H1 (cell line): ENCODE data around the gene ASH1L. TPM values are rescaled to one million over a fixed set of nuclear protein-coding genes. Genes with fewer than 3 reads are reported as not detected.

Experiments used
- CTCF ChIA-PET: fragments of 300-600 bp; sonication (Branson Sonifier 250); formaldehyde crosslinking; loops from one replicate; lab custom pipeline; 2021; ENCODE audit not compliant: partially characterized antibody; lab: Charles Lee
- POLR2A ChIA-PET: fragments of 300-600 bp; sonication (Branson Sonifier 250); formaldehyde crosslinking; loops from one replicate; lab custom pipeline; 2021; ENCODE audit warnings: inconsistent platforms; ENCODE audit not compliant: partially characterized antibody; lab: Charles Lee
- DNase-seq, 2 experiments: peaks; one replicate each; pipeline versions ENCODE4 v3.0.0 to v3.0.0-alpha.2; 2010 to 2022; ENCODE audit warnings: low spot score in 2 of 2, low read depth in 1 of 2, mixed read lengths in 1 of 2
- FAIRE-seq: peaks from 2 replicates; lab custom pipeline; 2011; peaks lifted over from hg19 to GRCh38; lab: Jason Lieb, UNC
- H2AFZ ChIP-seq: 2 replicates; pipeline ENCODE4 v1.8.1; 2012; ENCODE audit warnings: low read length, inconsistent platforms
- H2AK5ac ChIP-seq: 2 replicates; pipeline ENCODE4 v1.6.1; 2013; ENCODE audit warnings: low read depth, low read length
- H2BK120ac ChIP-seq: replicated peaks from 2 replicates; pipeline ENCODE3; 2013; ENCODE audit warnings: low read depth, low read length, inconsistent platforms
- H2BK12ac ChIP-seq: 2 replicates; pipeline ENCODE4 v1.6.1; 2013; ENCODE audit warnings: low read depth, low read length
- H2BK15ac ChIP-seq: 2 replicates; pipeline ENCODE4 v1.6.1; 2013; ENCODE audit warnings: low read length
- H2BK20ac ChIP-seq: 2 replicates; pipeline ENCODE4 v1.6.1; 2013; ENCODE audit warnings: low read length
- H2BK5ac ChIP-seq: 2 replicates; pipeline ENCODE4 v1.6.1; 2013; ENCODE audit warnings: low read depth, low read length
- H3K14ac ChIP-seq: 2 replicates; pipeline ENCODE4 v1.6.1; 2013; ENCODE audit warnings: inconsistent platforms; ENCODE audit not compliant: insufficient read length
- H3K18ac ChIP-seq: 2 replicates; pipeline ENCODE4 v1.6.1; 2013; ENCODE audit warnings: low read length; ENCODE audit errors: extremely low read depth
- H3K23ac ChIP-seq: 2 replicates; pipeline ENCODE4 v1.6.1; 2013; ENCODE audit warnings: inconsistent platforms; ENCODE audit not compliant: insufficient read length
- H3K23me2 ChIP-seq: 2 replicates; pipeline ENCODE4 v1.6.1; 2013; ENCODE audit warnings: low read depth, low read length
- H3K27ac ChIP-seq: 2 replicates; pipeline ENCODE4 v1.6.1; 2011; ENCODE audit warnings: low read depth, low read length, inconsistent platforms
- H3K27me3 ChIP-seq, 4 experiments: replicated peaks in 1 of 4; 1 replicate in 1 of 4; 2 replicates in 3 of 4; pipeline versions ENCODE4 v1.6.1 to v1.8.1; 2011 to 2013; ENCODE audit warnings: low read length in 3 of 4, mild to moderate bottlenecking in 3 of 4, inconsistent platforms in 2 of 4, mixed read lengths in 2 of 4, moderate library complexity in 1 of 4; ENCODE audit not compliant: control insufficient read depth in 3 of 4, insufficient read depth in 3 of 4; ENCODE audit errors: extremely low read depth in 1 of 4
- H3K36me3 ChIP-seq, 4 experiments: 2 replicates each; pipeline versions ENCODE4 v1.6.1 to v1.8.1; 2011 to 2013; ENCODE audit warnings: mild to moderate bottlenecking in 4 of 4, low read length in 3 of 4, moderate library complexity in 2 of 4, control low read depth in 1 of 4, inconsistent platforms in 1 of 4; ENCODE audit not compliant: insufficient read depth in 4 of 4, control insufficient read depth in 2 of 4
- H3K4ac ChIP-seq: replicated peaks from 2 replicates; pipeline ENCODE3; 2013; ENCODE audit warnings: low read length, low read depth, mixed read lengths, inconsistent platforms; ENCODE audit not compliant: insufficient read length
- H3K4me1 ChIP-seq, 4 experiments: replicated peaks in 1 of 4; 1 replicate in 1 of 4; 2 replicates in 3 of 4; pipeline versions ENCODE4 v1.6.1 to v1.8.1; 2011 to 2013; ENCODE audit warnings: low read length in 3 of 4, inconsistent platforms in 2 of 4, mixed read lengths in 1 of 4; ENCODE audit not compliant: insufficient read depth in 4 of 4, control insufficient read depth in 3 of 4
- H3K4me2 ChIP-seq, 2 experiments: 2 replicates each; pipeline versions ENCODE4 v1.6.1 to v1.8.1; 2011 to 2013; ENCODE audit warnings: low read depth in 2 of 2, low read length in 2 of 2, control low read depth in 1 of 2, inconsistent platforms in 1 of 2, mild to moderate bottlenecking in 1 of 2; ENCODE audit not compliant: insufficient read depth in 1 of 2
- H3K4me3 ChIP-seq, 4 experiments: fragments of 200-600, 300-600 bp in 1 of 4; sonication (generic), shearing (Covaris generic), sonication (Bioruptor Twin) in 1 of 4; 2 replicates each; pipeline versions ENCODE4 v1.5.1 to v1.8.1; 2011 to 2016; ENCODE audit warnings: low read length in 4 of 4, low read depth in 3 of 4, control low read depth in 2 of 4, inconsistent platforms in 2 of 4, mild to moderate bottlenecking in 2 of 4, mixed read lengths in 1 of 4, moderate library complexity in 1 of 4; ENCODE audit not compliant: insufficient read depth in 2 of 4; ENCODE audit errors: extremely low read depth in 1 of 4
- H3K56ac ChIP-seq: replicated peaks from 2 replicates; pipeline ENCODE3; 2013; ENCODE audit warnings: low read depth, mild to moderate bottlenecking, mixed read lengths, low read length, inconsistent platforms; ENCODE audit not compliant: insufficient read length
- H3K79me1 ChIP-seq: 2 replicates; pipeline ENCODE4 v1.6.1; 2013; ENCODE audit warnings: low read depth, low read length, control low read depth
- H3K79me2 ChIP-seq, 2 experiments: 2 replicates each; pipeline versions ENCODE4 v1.6.1 to v1.8.1; 2012 to 2013; ENCODE audit warnings: low read length in 2 of 2, mild to moderate bottlenecking in 2 of 2, inconsistent platforms in 1 of 2; ENCODE audit not compliant: insufficient read depth in 2 of 2, control insufficient read depth in 1 of 2
- H3K9ac ChIP-seq, 4 experiments: replicated peaks in 1 of 4; 1 replicate in 1 of 4; 2 replicates in 3 of 4; pipeline versions ENCODE4 v1.6.1 to v1.8.1; 2011 to 2013; ENCODE audit warnings: low read depth in 3 of 4, low read length in 3 of 4, control low read depth in 2 of 4, mild to moderate bottlenecking in 2 of 4, moderate library complexity in 2 of 4, inconsistent platforms in 1 of 4; ENCODE audit errors: extremely low read depth in 1 of 4
- H3K9me3 ChIP-seq, 2 experiments: 2 replicates each; pipeline versions ENCODE4 v1.6.1 to v1.8.1; 2012 to 2013; ENCODE audit warnings: mild to moderate bottlenecking in 2 of 2, moderate library complexity in 2 of 2, control low read depth in 1 of 2, inconsistent platforms in 1 of 2, low read depth in 1 of 2, low read length in 1 of 2, mixed read lengths in 1 of 2; ENCODE audit not compliant: insufficient read depth in 2 of 2
- H4K20me1 ChIP-seq, 2 experiments: replicated peaks in 1 of 2; 2 replicates each; pipeline versions ENCODE3 to v1.8.1; 2011 to 2013; ENCODE audit warnings: inconsistent platforms in 2 of 2, low read length in 2 of 2, mild to moderate bottlenecking in 1 of 2; ENCODE audit not compliant: insufficient read depth in 2 of 2, control insufficient read depth in 1 of 2
- H4K5ac ChIP-seq: 2 replicates; pipeline ENCODE4 v1.6.1; 2013; ENCODE audit warnings: low read length, low read depth, mixed read lengths, inconsistent platforms; ENCODE audit not compliant: insufficient read length
- H4K8ac ChIP-seq: 2 replicates; pipeline ENCODE4 v1.8.0; 2013; ENCODE audit warnings: mild to moderate bottlenecking, moderate library complexity, low read length, inconsistent platforms; ENCODE audit not compliant: insufficient read depth; ENCODE audit errors: extremely low read depth
- H4K91ac ChIP-seq: replicated peaks from 2 replicates; pipeline ENCODE3; 2013; ENCODE audit warnings: low read length, mixed read lengths, inconsistent platforms; ENCODE audit not compliant: insufficient read length
- CBX5 ChIP-seq: fragments of 300-800, 300-1000 bp; sonication (generic); IDR thresholded peaks from 2 replicates; pipeline ENCODE4 v1.7.1; 2016; ENCODE audit warnings: antibody characterized with exemption, low read length, low read depth
- HDAC2 ChIP-seq, 2 experiments: fragments of 300-600 bp in 1 of 2; sonication (generic) in 1 of 2; IDR thresholded peaks; 2 replicates each; pipeline ENCODE4 v1.6.1; 2011 to 2012; ENCODE audit warnings: low read depth in 2 of 2, low read length in 2 of 2, mild to moderate bottlenecking in 2 of 2, moderate library complexity in 2 of 2, borderline replicate concordance in 1 of 2, inconsistent platforms in 1 of 2
- KDM4A ChIP-seq: IDR thresholded peaks from one replicate; pipeline ENCODE4 v1.7.1; 2012; ENCODE audit warnings: low read depth, mild to moderate bottlenecking, moderate library complexity, low read length, inconsistent platforms; ENCODE audit not compliant: severe bottlenecking
- PHF8 ChIP-seq: fragments of 200-600 bp; sonication (generic); conservative IDR thresholded peaks from 2 replicates; pipeline ENCODE4 v1.7.1; 2012; ENCODE audit warnings: low read depth, mild to moderate bottlenecking, inconsistent platforms, low read length, moderate library complexity
- RAD21 ChIP-seq, 2 experiments: IDR thresholded peaks in 1 of 2; conservative IDR thresholded peaks in 1 of 2; 2 replicates each; pipeline ENCODE4 v1.6.1; 2011; ENCODE audit warnings: low read depth in 2 of 2, low read length in 2 of 2, improper control_type of control experiment in 1 of 2, inconsistent platforms in 1 of 2, mild to moderate bottlenecking in 1 of 2, moderate library complexity in 1 of 2
- SIX5 ChIP-seq: IDR thresholded peaks from 2 replicates; pipeline ENCODE4 v1.6.1; 2011; ENCODE audit warnings: mild to moderate bottlenecking, low read depth, low read length
- SP1 ChIP-seq: IDR thresholded peaks from 2 replicates; pipeline ENCODE4 v1.6.1; 2011; ENCODE audit warnings: low read depth, low read length
- TAF7 ChIP-seq: optimal IDR thresholded peaks from 2 replicates; pipeline ENCODE3; 2011; ENCODE audit warnings: low read depth, mild to moderate bottlenecking, inconsistent platforms, low read length, moderate library complexity, borderline replicate concordance
- TCF12 ChIP-seq: IDR thresholded peaks from 2 replicates; pipeline ENCODE4 v1.6.1; 2011; ENCODE audit warnings: low read depth, mild to moderate bottlenecking, low read length
- WGBS, 2 experiments: shearing (Covaris generic) in 1 of 2; methylation state at CpG; one replicate each; pipeline versions ENCODE4 v1.1.6 to v1.1.7; 2013 to 2015; ENCODE audit warnings: low lambda C conversion rate in 2 of 2, mixed read lengths in 2 of 2, inconsistent platforms in 1 of 2, low coverage in 1 of 2, missing lambda C conversion rate in 1 of 2; ENCODE audit not compliant: insufficient replicate concordance in 2 of 2, insufficient coverage in 1 of 2, insufficient read length in 1 of 2; ENCODE audit errors: extremely low coverage in 1 of 2, missing lambda C conversion rate in 1 of 2; 5-methylcytosine and 5-hydroxymethylcytosine counted together
- polyA plus RNA-seq, 7 experiments: library from polyadenylated mRNA; depleted of rRNA in 3 of 7; stranded (reverse) in 5 of 7; unstranded in 2 of 7; fragments of >200 nt in 5 of 7; fragments of 200-250 nt in 2 of 7; gene quantifications; 1 replicate in 5 of 7; 2 replicates in 1 of 7; 4 replicates in 1 of 7; pipeline versions ENCODE4 v1.2.1 to v1.2.3, GENCODE V29; 2011 to 2013; ENCODE audit warnings: missing spikeins in 2 of 7, mixed read lengths in 2 of 7
- total RNA-seq: library from RNA; stranded (reverse); fragmentation: NEBNext Ultra II Directional; extraction: Animal tissue kit (Norgen Biotek cat#: 25700); gene quantifications from 2 replicates; pipeline ENCODE4 v1.2.1, GENCODE V29; 2021
- TF ChIP-seq, protein P1 (sequence below): IDR thresholded peaks from 2 replicates; pipeline ENCODE4 v1.6.1; 2012; ENCODE audit warnings: inconsistent platforms

Gene ASH1L
- total and polyA plus RNA-seq, 2 of the 8 experiments (the other 6 are each of a cell fraction or from before 2014, with no cell fraction given): 7.5 to 27.6 TPM

DNA sequence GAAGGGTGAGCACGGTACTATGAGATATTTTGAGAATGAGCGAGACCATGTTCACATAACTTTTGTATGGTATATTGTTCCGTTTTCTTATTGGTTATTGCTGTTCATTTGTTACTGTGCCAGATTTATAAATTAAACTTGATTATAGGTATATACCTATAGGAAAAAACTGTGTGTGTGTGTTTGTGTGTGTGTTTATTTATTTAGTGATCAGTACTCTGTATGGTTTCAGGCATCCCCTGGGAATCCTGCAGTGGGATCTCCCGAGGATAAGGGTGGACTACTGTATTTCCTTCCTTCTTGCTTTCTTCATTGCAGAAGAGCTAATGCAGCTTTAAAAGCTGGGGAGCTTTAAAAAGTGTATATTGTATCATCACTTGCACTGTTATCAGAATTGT lies 8.0 kb upstream of the ASH1L start:
- H2BK5ac ChIP-seq: no peak overlapping the region
- no peak overlapping the region for H3K23ac ChIP-seq
- ChIA-PET POLR2A (interaction anchor here (0.6 to 1.7 kb wide), 3 partner anchors 8 to 367 kb away, joined by 3 to 10 read pairs (median 4); partner anchors contain the start of gene ASH1L), CTCF (interaction anchor here (0.8 to 1.4 kb wide), 2 partner anchors 21 to 238 kb away, joined by 3 to 5 read pairs; no protein-coding TSS in a partner anchor)
- H3K79me1 ChIP-seq: peaks cover 2% of the 10 kb centered on the region; the same call in 1 of the 2 replicates
- H2BK12ac ChIP-seq: no peak overlapping the region
- H3K27me3 ChIP-seq: no peaks in the 10 kb centered on the region
- H3K4me3 ChIP-seq: no peak overlapping the region
- H3K56ac ChIP-seq: no peak overlapping the region
- H2BK20ac ChIP-seq: no peak overlapping the region
- H2BK15ac ChIP-seq: no peak overlapping the region
- no peaks in the 10 kb centered on the region for H3K23me2 ChIP-seq
- H3K18ac ChIP-seq: no peak overlapping the region
- H3K79me2 ChIP-seq: peaks cover 0 to 39% of the 10 kb centered on the region in 2 experiments; a peak in 3 of 4 replicates
- H2BK120ac ChIP-seq: no peak overlapping the region
- H4K8ac ChIP-seq: no peak overlapping the region
- no peak overlapping the region for H3K4me2 ChIP-seq
- H3K14ac ChIP-seq: no peak overlapping the region
- H3K4ac ChIP-seq: no peak overlapping the region
- H3K27ac ChIP-seq: no peak overlapping the region
- H4K20me1 ChIP-seq: peaks cover 0 to 2% of the 10 kb centered on the region in 2 experiments
- WGBS, 2 experiments: 97% methylated on average over 4 of the region's 4 CpGs; no CpG with 5 or more reads in 1 of the 2 experiments
- FAIRE-seq (no peak), DNase-seq (no peak)
- no peak overlapping the region for H2AK5ac ChIP-seq
- no peak overlapping the region for H3K9ac ChIP-seq
- peaks cover 0 to 11% (median 3%) of the 10 kb centered on the region in 4 experiments; a peak in 1 of 8 replicates for H3K36me3 ChIP-seq
- no peak overlapping the region for H4K5ac ChIP-seq
- H2AFZ ChIP-seq: no peak overlapping the region
- H3K9me3 ChIP-seq: no peaks in the 10 kb centered on the region
- H4K91ac ChIP-seq: no peak overlapping the region
- no peaks in the 10 kb centered on the region for H3K4me1 ChIP-seq
- TF ChIP-seq KDM4A (no peak), TCF12 (no peak), TAF7 (no peak), RAD21 (IDR thresholded peaks at IDR 0.05 in 1 of 2, conservative IDR thresholded peaks at IDR 0.05 in 1 of 2; ENCODE audit: low read depth in 2 of 2, low read length in 2 of 2) (no peak), SIX5 (no peak), CBX5 (no peak), HDAC2 (IDR thresholded peaks at IDR 0.05; ENCODE audit: borderline replicate concordance in 1 of 2, low read depth in 2 of 2, low read length in 2 of 2) (no peak), PHF8 (no peak), SP1 (no peak)
- TF ChIP-seq, protein P1, sequence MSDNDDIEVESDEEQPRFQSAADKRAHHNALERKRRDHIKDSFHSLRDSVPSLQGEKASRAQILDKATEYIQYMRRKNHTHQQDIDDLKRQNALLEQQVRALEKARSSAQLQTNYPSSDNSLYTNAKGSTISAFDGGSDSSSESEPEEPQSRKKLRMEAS: no peak
